Stimulated activated CD8-positive, alpha-beta memory T cell treated with anti-CD3 and anti-CD28 coated beads, Interleukin-7, amount 100 ng/mL, for 4 hours (primary cell): ENCODE data around the gene FTCD.

Experiments
- DNase-seq, 2 donors: peaks; one replicate each; pipeline ENCODE4 v3.0.0-alpha.2; 2020; ENCODE audit warnings: low read depth in 2 of 2

Gene FTCD

GRCh38 chr21:46124083-46124925 lies 31.1 kb downstream of the FTCD start:
- no peak for DNase-seq

- no peak for DNase-seq
These were observed 32.4 kb downstream of the FTCD start for GRCh38 chr21:46122758-46123683.

DNA sequence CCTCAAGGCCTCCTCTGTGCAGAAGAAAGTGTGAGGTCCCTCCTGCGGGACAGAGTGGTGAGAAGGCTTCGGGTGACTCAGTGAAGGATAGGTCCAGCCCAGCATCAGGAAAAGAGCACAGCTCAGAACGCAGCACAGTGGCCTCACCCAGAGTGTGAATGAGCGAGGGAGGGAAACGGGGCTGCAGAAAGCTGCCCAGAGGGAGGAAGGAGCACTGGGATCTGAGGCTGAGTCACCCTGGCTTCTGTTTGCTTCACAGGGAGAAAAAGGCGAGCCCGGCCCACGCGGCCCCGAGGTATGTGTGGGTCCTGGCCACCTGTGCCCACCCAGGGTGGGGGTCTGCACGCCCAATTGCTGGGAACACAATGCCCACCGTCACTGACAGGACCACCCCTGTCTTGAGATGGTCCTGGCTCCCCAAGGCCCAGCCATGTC lies 33.1 kb downstream of the FTCD start:
- DNase-seq, result no peak

GRCh38 chr21:46121286-46122221 lies 33.8 kb downstream of the FTCD start:
- DNase-seq, result no peak

- no peak for DNase-seq
These were observed 34.8 kb downstream of the FTCD start for GRCh38 chr21:46120301-46121285.

DNA sequence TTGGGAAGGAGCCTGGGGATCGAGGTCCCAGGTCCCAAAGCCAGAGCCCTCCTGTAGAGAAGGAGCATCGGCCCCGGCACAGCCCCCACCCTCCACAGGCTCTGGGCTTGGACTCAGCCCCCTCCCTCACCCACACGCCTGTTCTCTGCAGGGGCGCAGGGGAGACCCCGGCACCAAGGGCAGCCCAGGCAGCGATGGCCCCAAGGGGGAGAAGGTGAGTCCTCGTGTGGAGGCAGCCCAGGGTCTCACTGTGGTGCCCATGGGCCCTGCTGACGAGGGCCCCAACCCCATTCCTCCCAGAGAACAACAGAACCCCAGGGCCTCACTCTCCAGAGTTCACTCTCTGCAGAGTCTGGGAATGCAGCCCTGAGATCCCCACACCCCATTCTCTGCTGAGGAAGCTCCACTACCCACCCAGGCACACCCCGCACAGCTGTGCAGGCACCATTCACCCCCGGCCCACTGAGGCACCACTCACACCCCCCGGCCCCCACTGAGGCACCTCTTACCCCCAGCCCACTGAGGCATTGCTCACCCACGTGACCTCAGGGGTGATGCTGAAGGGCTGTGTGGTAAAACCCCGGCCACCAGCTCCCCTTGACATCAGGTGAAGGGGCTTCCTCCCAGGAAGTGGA lies 35.6 kb downstream of the FTCD start:
- DNase-seq, result no peak

DNA sequence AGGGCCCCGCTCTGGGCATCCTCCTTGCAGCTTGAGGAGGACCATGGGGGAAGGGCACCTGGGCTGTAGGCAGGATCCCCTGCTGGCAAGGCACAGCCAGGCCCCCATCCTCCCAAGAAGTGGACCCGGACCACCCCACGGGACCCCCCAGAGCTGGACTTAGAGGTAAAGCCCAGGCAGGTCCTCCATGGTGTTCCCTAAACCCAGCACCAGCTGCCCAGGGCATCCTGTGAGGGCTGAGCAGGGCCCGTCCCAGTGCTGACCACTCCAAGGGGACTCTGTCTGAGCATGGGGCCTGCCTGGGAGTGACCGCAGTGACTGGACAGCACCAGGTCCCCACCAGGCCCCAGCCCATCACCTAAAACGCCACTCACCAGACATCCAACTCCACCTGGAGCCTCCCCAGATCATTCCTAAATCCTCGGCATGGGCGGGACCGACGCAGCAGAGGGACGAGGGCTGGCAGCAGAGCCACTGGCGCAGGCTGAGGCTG lies 36.2 kb downstream of the FTCD start:
- DNase-seq, result no peak

- DNase-seq, result no peak
These were observed 36.8 kb downstream of the FTCD start for GRCh38 chr21:46118316-46119143.

- no peak for DNase-seq
These were observed 37.6 kb downstream of the FTCD start for GRCh38 chr21:46117586-46118315.

- DNase-seq, result no peak
These were observed 38.4 kb downstream of the FTCD start for GRCh38 chr21:46116776-46117585.

DNA sequence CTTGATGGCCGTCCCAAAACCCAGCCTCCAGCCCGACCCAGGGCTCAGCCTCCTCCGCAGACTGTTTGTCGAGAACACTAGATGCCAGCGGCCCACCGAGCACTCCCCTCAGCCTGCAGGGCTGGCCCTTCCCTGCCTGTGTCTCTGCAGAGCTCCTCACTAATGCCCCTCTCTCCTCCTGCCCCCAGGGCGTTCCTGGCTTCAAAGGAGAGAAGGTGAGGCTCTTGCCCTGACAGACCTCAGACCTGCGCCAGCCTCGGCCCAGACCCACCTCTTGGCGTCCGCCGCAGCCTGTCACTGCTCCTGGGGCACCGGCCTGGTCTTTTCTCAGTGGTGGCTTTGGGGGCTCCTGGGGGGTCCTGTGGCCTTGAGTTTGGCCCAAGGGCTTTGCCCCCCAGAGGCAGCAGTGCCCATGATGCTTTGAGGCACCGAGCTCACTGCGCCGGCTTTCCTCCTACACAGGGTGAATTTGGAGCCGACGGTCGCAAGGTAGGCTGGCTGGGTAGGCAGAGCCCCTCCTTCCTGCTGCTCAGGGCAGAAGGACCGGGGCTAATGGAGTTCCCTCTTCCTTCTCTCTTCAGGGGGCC lies 39.1 kb downstream of the FTCD start:
- no peak for DNase-seq

- no peak for DNase-seq
These were observed 39.8 kb downstream of the FTCD start for GRCh38 chr21:46115441-46116188.

DNA sequence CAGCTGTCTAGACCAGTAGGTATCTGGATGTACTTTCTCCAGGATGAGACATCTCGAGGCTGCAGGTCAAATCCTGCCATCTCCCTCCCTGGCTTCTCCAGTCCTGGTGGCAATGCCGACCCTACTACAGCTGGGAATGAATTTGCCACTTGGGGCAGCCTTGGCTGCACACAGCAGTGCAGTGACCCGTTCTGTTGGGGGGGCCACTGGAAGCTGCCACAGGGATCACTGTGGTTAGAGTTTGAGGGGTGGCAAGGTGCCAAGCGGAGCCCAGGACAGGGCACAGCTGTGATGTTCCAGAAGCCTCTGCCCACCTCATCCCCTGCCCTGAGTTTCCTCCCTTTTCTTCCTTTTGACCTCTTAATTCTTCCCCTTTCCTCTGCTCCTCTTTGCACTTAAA lies 40.4 kb downstream of the FTCD start:
- no peak for DNase-seq

DNA sequence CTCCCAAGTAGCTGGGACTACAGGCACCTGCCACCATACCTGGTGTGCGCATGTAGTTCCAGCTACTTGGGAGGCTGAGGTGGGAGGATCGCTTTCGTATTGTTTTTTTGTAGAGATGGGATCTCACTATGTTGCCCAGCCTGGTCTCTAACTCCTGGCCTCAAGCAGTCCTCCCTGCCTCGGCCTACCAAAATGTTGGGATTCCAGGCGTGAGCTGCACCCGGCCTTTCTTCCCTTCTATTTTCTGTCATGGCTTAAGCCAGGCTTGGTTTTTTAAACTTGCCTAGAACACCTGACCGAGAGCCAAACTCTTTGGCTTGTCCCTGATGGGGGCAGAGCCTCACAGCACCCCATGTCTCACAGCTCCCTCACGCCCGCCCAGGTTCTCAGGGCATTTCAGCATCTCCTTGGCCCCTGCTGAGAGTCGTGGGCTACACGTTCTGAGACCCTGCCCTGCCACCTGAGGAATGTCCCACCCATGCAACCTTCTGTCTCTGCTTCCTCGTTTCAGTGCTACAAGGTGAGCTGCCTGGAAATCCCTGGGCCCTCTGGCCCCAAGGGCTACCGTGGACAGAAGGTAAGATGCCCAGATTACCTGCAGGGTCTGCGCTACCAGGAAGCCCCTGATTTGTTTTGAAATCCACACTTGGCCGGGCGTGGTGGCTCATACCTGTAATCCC lies 41.7 kb downstream of the FTCD start:
- DNase-seq, result no peak

GRCh38 chr21:46112725-46113215 lies 42.6 kb downstream of the FTCD start:
- DNase-seq, result no peak
